ENCODE results near the gene RAMAC. TPM values are rescaled to one million over a fixed set of nuclear protein-coding genes. Genes with fewer than 3 reads are reported as not detected.

Gene RAMAC
- total RNA-seq (20.3 TPM), polyA plus RNA-seq (ENCODE audit: insufficient read depth, low read depth, low replicate concordance) (18.3 TPM)
- long read RNA-seq, donor 1, transcript RAMAC-201 (4 exons, 1,568 nt), result major isoform, 26 of 31 reads
- long read RNA-seq, donor 1, partial matches to known transcripts, result 0 of 31 reads
- long read RNA-seq, donor 1, other reads (novel, unspliced or antisense), result 5 of 31 reads
- long read RNA-seq, donor 2, transcript RAMAC-201 (4 exons, 1,568 nt), result major isoform, 39 of 39 reads
- long read RNA-seq, donor 2, partial matches to known transcripts, result 0 of 39 reads
- long read RNA-seq, donor 2, other reads (novel, unspliced or antisense), result 0 of 39 reads
- long read RNA-seq, donor 3, transcript RAMAC-201 (4 exons, 1,568 nt), result major isoform, 36 of 36 reads
- long read RNA-seq, donor 3, partial matches to known transcripts, result 0 of 36 reads
- long read RNA-seq, donor 3, other reads (novel, unspliced or antisense), result 0 of 36 reads
- long read RNA-seq, donor 4, transcript RAMAC-201 (4 exons, 1,568 nt), result major isoform, 17 of 28 reads
- long read RNA-seq, donor 4, partial matches to known transcripts, result 11 of 28 reads
- long read RNA-seq, donor 4, other reads (novel, unspliced or antisense), result 0 of 28 reads
- long read RNA-seq, donor 5, partial matches to known transcripts, result 0 of 1 reads
- long read RNA-seq, donor 5, other reads (novel, unspliced or antisense), result 0 of 1 reads
- long read RNA-seq, donor 6, transcript RAMAC-201 (4 exons, 1,568 nt), result major isoform, 55 of 67 reads
- long read RNA-seq, donor 6, partial matches to known transcripts, result 5 of 67 reads
- long read RNA-seq, donor 6, other reads (novel, unspliced or antisense), result 7 of 67 reads
- long read RNA-seq, donor 7, transcript RAMAC-201 (4 exons, 1,568 nt), result major isoform, 15 of 19 reads
- long read RNA-seq, donor 7, partial matches to known transcripts, result 2 of 19 reads
- long read RNA-seq, donor 7, other reads (novel, unspliced or antisense), result 2 of 19 reads
- long read RNA-seq, donor 8, transcript RAMAC-201 (4 exons, 1,568 nt), result major isoform, 22 of 28 reads
- long read RNA-seq, donor 8, partial matches to known transcripts, result 6 of 28 reads
- long read RNA-seq, donor 8, other reads (novel, unspliced or antisense), result 0 of 28 reads
- long read RNA-seq, donor 9, transcript RAMAC-201 (4 exons, 1,568 nt), result major isoform, 14 of 14 reads
- long read RNA-seq, donor 9, partial matches to known transcripts, result 0 of 14 reads
- long read RNA-seq, donor 9, other reads (novel, unspliced or antisense), result 0 of 14 reads
- long read RNA-seq, donor 10, transcript RAMAC-201 (4 exons, 1,568 nt), result major isoform, 24 of 24 reads
- long read RNA-seq, donor 10, partial matches to known transcripts, result 0 of 24 reads
- long read RNA-seq, donor 10, other reads (novel, unspliced or antisense), result 0 of 24 reads

- Histone ChIP-seq H3K9me3 (ENCODE audit: control insufficient read depth in 2 of 3, insufficient read depth in 1 of 3, low read length in 3 of 3) (no peaks in the 10 kb centered on the region), H3K36me3 (ENCODE audit: control insufficient read depth in 2 of 3, insufficient read depth in 3 of 3, low read length in 3 of 3) (peaks cover 0 to 7% (median 6%) of the 10 kb centered on the region in 3 donors), H3K27me3 (ENCODE audit: control insufficient read depth, insufficient read depth, low read length) (no peaks in the 10 kb centered on the region), H3K9ac (ENCODE audit: low read length in 3 of 3) (peak within 1 kb of the TSS; percentile 91 to 95 (median 94)), H3K27ac (ENCODE audit: low read depth in 2 of 2, low read length in 2 of 2) (peak within 1 kb of the TSS; percentile 81 to 84), H3K4me3 (ENCODE audit: low read length in 3 of 3) (peak within 1 kb of the TSS; percentile 92 to 97 (median 95)), H3K4me1 (ENCODE audit: control insufficient read depth in 2 of 3, insufficient read depth in 2 of 3, low read depth in 1 of 3, low read length in 3 of 3) (peaks cover 0 to 3% (median 0%) of the 10 kb centered on the region in 3 donors)
- DNase-seq (peak; percentile 96 to 99 (median 97)), FAIRE-seq (peak; percentile 55)
- no peak for TF ChIP-seq CTCF (IDR thresholded peaks at IDR 0.05; ENCODE audit: borderline replicate concordance, extremely low read depth, insufficient read depth)
- intact Hi-C loops (cut with DNase I), result no loop called here
Measured at GRCh38 chr15:82985688-82986441, at the start of gene RAMAC. TSS of gene RAMAC (plus strand) at chr15:82986210. CDS start at chr15:82989019, 2,809 bp downstream.

- Histone ChIP-seq H3K27ac (ENCODE audit: low read depth in 2 of 2, low read length in 2 of 2) (no peak overlapping the region), H3K4me3 (ENCODE audit: low read length in 3 of 3) (no peak overlapping the region), H3K9ac (ENCODE audit: low read length in 3 of 3) (no peak overlapping the region), H3K36me3 (ENCODE audit: control insufficient read depth in 2 of 3, insufficient read depth in 3 of 3, low read length in 3 of 3) (no peaks in the 10 kb centered on the region), H3K27me3 (ENCODE audit: control insufficient read depth, insufficient read depth, low read length) (no peaks in the 10 kb centered on the region), H3K4me1 (ENCODE audit: control insufficient read depth in 2 of 3, insufficient read depth in 2 of 3, low read depth in 1 of 3, low read length in 3 of 3) (no peaks in the 10 kb centered on the region), H3K9me3 (ENCODE audit: control insufficient read depth in 2 of 3, insufficient read depth in 1 of 3, low read length in 3 of 3) (no peaks in the 10 kb centered on the region)
- FAIRE-seq, result no peak
- intact Hi-C loops (cut with DNase I), result no loop called here
- no peak for TF ChIP-seq CTCF (IDR thresholded peaks at IDR 0.05; ENCODE audit: borderline replicate concordance, extremely low read depth, insufficient read depth)
- peak in 3 of 5 donors; percentile 49 to 81 (median 72) for DNase-seq
Measured at GRCh38 chr15:82936966-82937711, 48.9 kb upstream of the RAMAC start.
